OCI-LY1 (cell line): ENCODE results near the gene PTPRN2.

ENCODE experiments used
- H2AFZ ChIP-seq: fragments of 200-600 bp; sonication (generic), shearing (Covaris generic); 2 replicates; pipeline ENCODE4 v1.6.0; 2014; ENCODE audit warnings: antibody characterized with exemption, mild to moderate bottlenecking, low read length
- H3F3A ChIP-seq: fragments of 200-600 bp; sonication (generic), shearing (Covaris generic); 2 replicates; pipeline ENCODE4 v1.6.0; 2014; ENCODE audit warnings: mild to moderate bottlenecking, antibody characterized with exemption, low read length, moderate library complexity; ENCODE audit not compliant: insufficient read depth
- H3K27ac ChIP-seq: fragments of 200-600 bp; sonication (generic); 2 replicates; pipeline ENCODE4 v1.5.1; 2014; ENCODE audit warnings: low read length, mixed run types, mild to moderate bottlenecking, low read depth; ENCODE audit not compliant: poor library complexity, severe bottlenecking
- H3K27me3 ChIP-seq: fragments of 200-600 bp; sonication (generic); 2 replicates; pipeline ENCODE4 v1.6.0; 2014; ENCODE audit warnings: antibody characterized with exemption, mild to moderate bottlenecking, low read length, moderate library complexity; ENCODE audit not compliant: insufficient read depth
- H3K36me3 ChIP-seq: fragments of 200-600 bp; sonication (generic); 2 replicates; pipeline ENCODE4 v1.6.1; 2014; ENCODE audit warnings: mild to moderate bottlenecking, antibody characterized with exemption, low read length, moderate library complexity, mixed read lengths; ENCODE audit not compliant: insufficient read depth
- H3K4me1 ChIP-seq: fragments of 200-600 bp; sonication (generic); 2 replicates; pipeline ENCODE4 v1.5.1; 2014; ENCODE audit warnings: mild to moderate bottlenecking, low read length, moderate library complexity; ENCODE audit not compliant: insufficient read depth, severe bottlenecking
- H3K4me2 ChIP-seq: fragments of 200-600 bp; sonication (generic), shearing (Covaris generic); 2 replicates; pipeline ENCODE4 v1.6.1; 2014; ENCODE audit warnings: low read length
- H3K4me3 ChIP-seq: fragments of 200-600 bp; sonication (generic); 2 replicates; pipeline ENCODE4 v1.5.1; 2014; ENCODE audit warnings: low read length, low read depth, mild to moderate bottlenecking, mixed read lengths; ENCODE audit not compliant: poor library complexity, severe bottlenecking
- H3K79me2 ChIP-seq: fragments of 200-600 bp; shearing (Covaris generic); 2 replicates; pipeline ENCODE4 v1.6.1; 2016; ENCODE audit warnings: mixed run types, low read length, mixed read lengths; ENCODE audit not compliant: insufficient read depth
- H3K9ac ChIP-seq: fragments of 200-600 bp; sonication (generic), shearing (Covaris generic); 2 replicates; pipeline ENCODE4 v1.6.1; 2014; ENCODE audit warnings: mild to moderate bottlenecking, low read length, mixed read lengths
- H3K9me2 ChIP-seq: fragments of 200-600 bp; sonication (generic), shearing (Covaris generic); 2 replicates; pipeline ENCODE4 v1.6.1; 2014; ENCODE audit warnings: low read depth, mild to moderate bottlenecking, low read length, mixed read lengths
- H3K9me3 ChIP-seq: fragments of 200-600 bp; shearing (Covaris generic); 2 replicates; pipeline ENCODE4 v1.6.1; 2014; ENCODE audit warnings: low read length, mixed read lengths
- H4K20me1 ChIP-seq: fragments of 200-600 bp; sonication (generic), shearing (Covaris generic); 2 replicates; pipeline ENCODE4 v1.6.0; 2016; ENCODE audit warnings: mild to moderate bottlenecking, low read length; ENCODE audit not compliant: insufficient read depth
- EZH2 ChIP-seq: fragments of 200-600 bp; sonication (generic), shearing (Covaris generic); IDR thresholded peaks from 2 replicates; pipeline ENCODE4 v1.8.0; 2017; ENCODE audit warnings: borderline replicate concordance, mixed run types, mild to moderate bottlenecking, antibody characterized with exemption, low read length, moderate library complexity, mixed read lengths
- TF ChIP-seq, protein P1 (sequence below): fragments of 200-600 bp; sonication (generic), shearing (Covaris generic); IDR thresholded peaks from 2 replicates; pipeline ENCODE4 v1.5.1; 2017; ENCODE audit warnings: mild to moderate bottlenecking, antibody characterized with exemption, low read length, moderate library complexity, mixed read lengths

The PTPRN2 gene

DNA sequence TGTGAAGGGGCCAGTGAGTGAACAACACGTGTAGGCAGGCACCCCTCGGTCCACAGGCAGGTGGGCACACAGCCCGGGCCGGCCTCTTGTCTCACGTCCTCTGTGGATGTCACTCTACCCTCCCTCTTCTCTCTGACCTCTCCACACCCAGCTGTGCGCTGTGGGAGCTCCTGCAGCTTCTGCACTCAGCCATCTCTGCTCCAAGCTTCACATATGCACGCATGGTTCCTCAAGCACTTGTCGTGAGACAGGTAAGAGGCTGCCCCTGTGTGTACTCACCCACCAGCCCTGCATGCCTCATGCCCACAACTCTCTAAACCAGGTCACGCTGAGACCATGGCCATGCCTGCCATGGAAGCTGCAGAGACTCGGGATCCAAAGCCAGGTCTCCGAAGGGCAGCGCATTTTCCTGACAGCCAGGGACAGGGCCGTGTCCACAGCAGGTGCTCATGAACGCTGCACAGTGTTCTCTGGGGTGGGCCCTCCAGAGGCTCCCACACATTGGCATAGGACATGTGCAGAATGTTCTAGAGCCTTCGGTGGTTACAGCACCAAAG is 477.5 kb downstream of the PTPRN2 start:
- TF ChIP-seq EZH2: no peak
- TF ChIP-seq, protein P1, sequence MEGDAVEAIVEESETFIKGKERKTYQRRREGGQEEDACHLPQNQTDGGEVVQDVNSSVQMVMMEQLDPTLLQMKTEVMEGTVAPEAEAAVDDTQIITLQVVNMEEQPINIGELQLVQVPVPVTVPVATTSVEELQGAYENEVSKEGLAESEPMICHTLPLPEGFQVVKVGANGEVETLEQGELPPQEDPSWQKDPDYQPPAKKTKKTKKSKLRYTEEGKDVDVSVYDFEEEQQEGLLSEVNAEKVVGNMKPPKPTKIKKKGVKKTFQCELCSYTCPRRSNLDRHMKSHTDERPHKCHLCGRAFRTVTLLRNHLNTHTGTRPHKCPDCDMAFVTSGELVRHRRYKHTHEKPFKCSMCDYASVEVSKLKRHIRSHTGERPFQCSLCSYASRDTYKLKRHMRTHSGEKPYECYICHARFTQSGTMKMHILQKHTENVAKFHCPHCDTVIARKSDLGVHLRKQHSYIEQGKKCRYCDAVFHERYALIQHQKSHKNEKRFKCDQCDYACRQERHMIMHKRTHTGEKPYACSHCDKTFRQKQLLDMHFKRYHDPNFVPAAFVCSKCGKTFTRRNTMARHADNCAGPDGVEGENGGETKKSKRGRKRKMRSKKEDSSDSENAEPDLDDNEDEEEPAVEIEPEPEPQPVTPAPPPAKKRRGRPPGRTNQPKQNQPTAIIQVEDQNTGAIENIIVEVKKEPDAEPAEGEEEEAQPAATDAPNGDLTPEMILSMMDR: no peak
- Histone ChIP-seq H3F3A (no peaks in the 10 kb centered on the region), H3K9me2 (no peaks in the 10 kb centered on the region), H3K36me3 (no peaks in the 10 kb centered on the region), H3K27ac (no peak overlapping the region), H3K4me2 (no peak overlapping the region), H3K27me3 (no peaks in the 10 kb centered on the region), H3K9me3 (no peaks in the 10 kb centered on the region), H3K9ac (no peak overlapping the region), H3K79me2 (no peaks in the 10 kb centered on the region), H3K4me1 (no peaks in the 10 kb centered on the region), H3K4me3 (no peak overlapping the region), H2AFZ (no peak overlapping the region), H4K20me1 (no peaks in the 10 kb centered on the region)

DNA sequence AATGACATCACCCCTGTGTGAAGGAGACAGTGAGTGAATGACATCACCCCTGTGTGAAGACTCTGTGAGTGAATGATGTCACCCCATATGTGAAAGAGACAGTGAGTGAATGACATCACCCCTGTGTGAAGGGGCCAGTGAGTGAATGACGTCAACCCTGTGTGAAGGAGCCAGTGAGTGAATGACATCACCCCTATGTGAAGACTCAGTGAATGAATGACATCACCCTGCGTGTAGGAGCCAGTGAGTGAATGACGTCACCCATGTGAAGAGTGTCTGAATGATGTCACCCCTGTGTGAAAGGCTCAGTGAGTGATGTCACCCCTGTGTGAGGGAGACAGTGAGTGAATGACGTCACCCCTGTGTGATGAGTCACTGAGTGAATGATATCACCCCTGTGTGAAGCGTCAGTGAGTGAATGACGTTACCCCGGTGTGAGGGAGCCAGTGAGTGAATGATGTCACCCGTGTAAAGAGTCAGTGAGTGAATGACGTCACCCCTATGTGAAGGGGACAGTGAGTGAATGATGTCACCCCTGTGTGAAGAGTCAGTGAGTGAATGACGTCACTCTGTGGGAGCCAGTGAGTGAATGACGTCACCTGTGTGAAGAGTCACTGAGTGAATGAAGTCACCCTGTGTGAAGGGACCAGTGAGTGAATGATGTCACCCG is 478.1 kb downstream of the PTPRN2 start:
- Histone ChIP-seq H3K9ac (no peak overlapping the region), H3K36me3 (no peaks in the 10 kb centered on the region), H3K27ac (no peak overlapping the region), H4K20me1 (no peaks in the 10 kb centered on the region), H3K9me2 (no peaks in the 10 kb centered on the region), H3K4me1 (no peaks in the 10 kb centered on the region), H3K79me2 (no peaks in the 10 kb centered on the region), H2AFZ (no peak overlapping the region), H3K27me3 (no peaks in the 10 kb centered on the region), H3K4me3 (no peak overlapping the region), H3K9me3 (no peaks in the 10 kb centered on the region), H3K4me2 (no peak overlapping the region), H3F3A (no peaks in the 10 kb centered on the region)
- no peak for TF ChIP-seq EZH2
- TF ChIP-seq, protein P1: no peak

DNA sequence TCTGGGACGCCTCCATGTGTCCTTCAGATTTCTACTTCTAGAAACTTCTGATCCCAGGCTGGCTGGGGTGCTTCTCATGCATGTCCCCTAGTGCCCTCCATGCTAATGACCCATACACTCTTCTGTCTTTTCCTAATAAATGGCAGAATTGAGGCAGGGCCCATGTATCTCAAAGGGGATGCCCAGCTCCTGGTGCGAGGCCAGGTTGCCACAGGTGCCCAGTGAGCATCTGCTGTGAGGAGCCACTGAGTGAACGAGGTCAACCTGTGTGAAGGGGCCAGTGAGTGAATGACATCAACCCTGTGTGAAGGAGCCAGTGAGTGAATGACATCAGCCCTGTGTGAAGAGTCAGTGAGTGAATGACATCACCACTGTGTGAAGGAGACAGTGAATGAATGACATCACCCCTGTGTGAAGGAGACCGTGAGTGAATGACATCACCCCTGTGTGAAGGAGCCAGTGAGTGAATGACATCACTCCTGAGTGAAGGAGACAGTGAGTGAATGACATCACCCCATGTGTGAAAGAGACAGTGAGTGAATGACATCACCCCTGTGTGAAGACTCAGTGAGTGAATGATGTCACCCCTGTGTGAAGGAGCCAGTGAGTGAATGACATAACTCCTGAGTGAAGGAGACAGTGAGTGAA is 478.9 kb downstream of the PTPRN2 start:
- H2AFZ ChIP-seq: no peak overlapping the region
- no peaks in the 10 kb centered on the region for H3K9me3 ChIP-seq
- no peaks in the 10 kb centered on the region for H3K79me2 ChIP-seq
- H3K9me2 ChIP-seq: no peaks in the 10 kb centered on the region
- H3F3A ChIP-seq: no peaks in the 10 kb centered on the region
- H3K27ac ChIP-seq: no peak overlapping the region
- H4K20me1 ChIP-seq: no peaks in the 10 kb centered on the region
- H3K4me2 ChIP-seq: no peak overlapping the region
- H3K27me3 ChIP-seq: no peaks in the 10 kb centered on the region
- H3K9ac ChIP-seq: no peak overlapping the region
- TF ChIP-seq, protein P1: no peak
- TF ChIP-seq EZH2: no peak
- H3K4me1 ChIP-seq: no peaks in the 10 kb centered on the region
- no peak overlapping the region for H3K4me3 ChIP-seq
- no peaks in the 10 kb centered on the region for H3K36me3 ChIP-seq
